ENCODE measurements around the gene C6orf62. TPM values are rescaled to one million over a fixed set of nuclear protein-coding genes. Genes with fewer than 3 reads are reported as not detected.
"Not testable (repeated sequence)": the region's sequence is repeated elsewhere in the genome, so short reads cannot be mapped to it uniquely, and the experiment has no call there.

The C6orf62 gene
- total RNA-seq, 1 experiment from 2014 or later: 64.9 TPM

DNA sequence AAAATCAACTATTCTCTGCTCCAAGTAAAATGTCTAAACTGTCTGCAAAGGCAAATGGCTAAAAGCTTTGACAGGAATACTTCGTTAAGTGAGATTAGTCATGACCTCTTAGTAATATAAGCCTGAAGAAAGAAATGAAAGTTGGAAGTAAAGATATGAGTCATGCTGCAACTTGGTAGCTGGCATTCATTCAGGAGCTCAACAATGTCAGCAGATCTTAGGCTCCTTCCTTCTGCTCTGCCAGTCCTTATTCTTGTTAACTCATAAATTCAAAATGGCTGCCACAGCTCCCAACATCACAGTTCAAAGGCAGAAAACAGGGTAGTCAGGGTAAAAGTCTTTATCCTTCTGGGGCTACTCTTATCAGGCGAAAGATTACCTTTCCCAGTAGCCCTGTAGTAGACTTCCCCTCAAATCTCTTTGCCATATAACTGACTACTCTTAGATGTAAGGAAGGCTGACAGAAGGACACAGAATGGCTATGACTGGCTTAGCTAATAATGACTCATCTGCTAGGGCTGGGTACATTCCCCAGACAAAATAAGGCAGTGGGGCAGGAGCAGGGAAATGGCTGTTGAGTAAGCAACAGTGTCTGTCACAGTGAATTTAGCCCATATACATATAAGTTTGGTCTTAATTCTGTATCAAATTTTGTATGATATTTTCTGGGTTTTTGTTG is 24.4 kb upstream of the C6orf62 start:
- peak; percentile 98 for DNase-seq (ENCODE audit: low read depth)

DNA sequence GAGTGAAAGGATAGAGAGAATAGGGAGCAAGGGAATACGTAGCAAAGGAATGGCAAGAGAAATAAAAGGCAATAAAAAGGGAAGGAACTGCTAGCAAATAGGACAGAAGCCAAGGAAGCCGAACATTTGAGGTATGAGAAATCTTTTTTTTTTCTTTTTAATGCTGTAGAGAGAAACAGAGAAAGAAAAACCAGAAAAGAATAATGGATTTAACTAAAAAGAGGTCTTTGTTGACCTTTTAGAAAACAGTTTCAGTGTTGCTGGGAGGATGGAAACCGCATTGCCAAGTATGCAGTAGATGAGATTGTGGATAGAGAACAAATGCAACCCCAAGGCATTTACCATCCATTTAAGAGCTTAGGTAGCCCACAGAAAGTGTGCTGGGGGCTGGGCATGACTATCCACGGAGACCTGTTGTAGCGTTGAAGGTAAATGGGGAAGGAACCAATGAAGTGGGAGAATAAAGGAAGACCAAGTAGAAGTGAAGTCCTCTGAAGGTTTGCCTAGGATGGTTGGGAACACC is 23.3 kb upstream of the C6orf62 start:
- DNase-seq (ENCODE audit: low read depth): no peak

DNA sequence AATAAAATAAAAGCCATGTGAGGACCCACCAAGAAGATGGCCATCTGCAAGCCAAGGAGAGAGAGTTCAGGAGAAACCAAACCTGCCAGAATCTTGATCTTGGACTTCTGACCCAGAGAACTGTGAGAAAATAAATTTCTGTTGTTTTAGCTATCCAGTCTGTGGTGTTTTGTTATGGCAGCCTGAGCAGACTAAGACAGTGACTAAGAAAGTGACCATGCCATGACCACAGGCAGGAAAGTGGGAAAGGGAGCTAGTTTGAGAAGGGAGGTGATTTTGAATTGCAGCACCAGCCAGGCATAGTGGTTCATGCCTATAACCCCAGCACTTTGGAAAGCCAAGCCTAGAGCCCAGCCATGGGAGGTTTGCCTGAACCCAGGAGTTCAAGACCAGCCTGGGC is 21.9 kb upstream of the C6orf62 start:
- peak; percentile 63 for DNase-seq (ENCODE audit: low read depth)

DNA sequence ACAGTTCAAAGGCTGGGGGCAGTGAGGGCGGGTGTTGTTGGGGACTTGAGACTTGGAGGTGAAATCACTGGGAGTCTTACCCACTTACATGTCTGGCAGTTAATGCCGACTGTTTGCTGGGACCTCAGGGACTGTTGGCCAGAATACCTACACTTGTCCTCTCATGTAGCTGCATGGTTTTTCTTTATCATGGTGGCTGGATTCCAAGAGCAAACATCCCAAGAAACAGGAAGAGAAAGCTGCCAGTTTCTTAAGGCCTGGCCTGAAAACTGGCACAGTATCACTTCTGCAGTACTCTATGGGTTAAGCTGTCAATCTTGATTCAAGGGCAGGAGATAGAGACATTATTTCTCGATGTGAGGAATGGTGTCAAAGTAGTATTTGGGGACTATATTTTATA is 19.8 kb upstream of the C6orf62 start:
- DNase-seq (ENCODE audit: low read depth): no peak

DNA sequence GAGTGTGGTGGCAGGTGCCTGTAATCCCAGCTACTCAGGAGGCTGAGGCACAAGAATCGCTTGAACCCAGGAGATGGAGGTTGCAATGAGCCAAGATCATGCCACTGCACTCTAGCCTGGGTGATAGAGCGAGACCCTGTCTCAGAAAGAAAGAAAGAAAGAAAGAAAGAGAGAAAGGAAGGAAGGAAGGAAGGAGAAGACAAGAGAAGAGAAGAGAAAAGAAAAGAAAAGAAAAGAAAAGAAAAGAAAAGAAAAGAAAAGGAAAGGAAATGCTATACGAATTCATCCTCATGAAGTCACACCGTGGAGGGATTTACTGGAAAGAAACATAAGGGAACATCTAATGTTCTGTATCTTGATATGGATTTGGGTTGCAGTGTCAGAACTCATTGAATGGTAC is 15.8 kb upstream of the C6orf62 start:
- not testable (repeated sequence) for DNase-seq (ENCODE audit: low read depth)

DNA sequence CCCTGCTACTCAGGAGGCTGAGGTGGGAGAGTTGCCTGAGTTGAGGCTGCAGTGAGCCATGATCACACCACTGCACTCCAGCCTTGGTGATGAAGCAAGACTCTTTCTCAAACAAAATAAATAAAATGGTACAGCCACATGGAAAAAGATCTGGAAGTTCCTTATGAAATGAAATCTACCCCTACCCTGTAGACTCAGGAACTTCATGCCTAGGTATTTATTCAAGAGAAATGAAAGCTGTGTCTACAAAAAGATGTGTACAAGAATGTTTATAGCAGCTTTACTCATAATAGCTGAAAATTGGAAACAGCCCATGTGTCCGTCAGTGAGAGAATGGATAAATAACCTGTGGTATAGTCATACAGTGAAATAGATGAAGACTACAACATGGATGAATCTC is 15.2 kb upstream of the C6orf62 start:
- DNase-seq (ENCODE audit: low read depth): no peak

DNA sequence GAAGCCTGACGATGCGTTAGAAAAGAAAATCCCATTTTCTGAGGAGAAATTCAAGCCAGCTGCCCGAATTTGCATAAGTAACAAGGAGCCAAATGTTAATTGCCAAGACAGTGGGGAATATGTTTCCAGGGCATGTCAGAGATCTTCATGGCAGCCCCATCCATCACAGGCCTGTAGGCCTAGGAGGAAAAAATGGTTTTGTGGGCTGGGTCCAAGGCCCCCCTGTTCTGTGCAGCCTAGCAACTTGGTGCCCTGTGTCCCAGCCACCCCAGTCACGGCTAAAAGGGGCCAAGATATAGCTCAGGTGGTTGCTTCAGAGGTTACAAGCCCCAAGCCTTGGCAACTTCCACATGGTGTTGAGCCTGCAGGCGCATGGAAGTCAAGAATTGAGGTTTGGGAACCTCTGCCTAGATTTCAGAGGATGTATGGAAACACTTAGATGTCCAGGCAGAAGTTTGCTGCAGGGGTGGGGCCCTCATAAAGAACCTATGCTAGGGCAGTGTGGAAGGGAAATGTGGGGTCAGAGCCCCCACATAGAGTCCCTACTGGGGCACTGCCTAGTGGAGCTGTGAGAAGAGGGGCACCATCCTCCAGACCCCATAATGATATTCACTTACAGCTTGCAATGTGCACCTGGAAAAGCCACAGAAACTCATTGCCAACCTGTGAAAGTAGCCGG is 12.6 kb upstream of the C6orf62 start:
- not testable (repeated sequence) for DNase-seq (ENCODE audit: low read depth)

DNA sequence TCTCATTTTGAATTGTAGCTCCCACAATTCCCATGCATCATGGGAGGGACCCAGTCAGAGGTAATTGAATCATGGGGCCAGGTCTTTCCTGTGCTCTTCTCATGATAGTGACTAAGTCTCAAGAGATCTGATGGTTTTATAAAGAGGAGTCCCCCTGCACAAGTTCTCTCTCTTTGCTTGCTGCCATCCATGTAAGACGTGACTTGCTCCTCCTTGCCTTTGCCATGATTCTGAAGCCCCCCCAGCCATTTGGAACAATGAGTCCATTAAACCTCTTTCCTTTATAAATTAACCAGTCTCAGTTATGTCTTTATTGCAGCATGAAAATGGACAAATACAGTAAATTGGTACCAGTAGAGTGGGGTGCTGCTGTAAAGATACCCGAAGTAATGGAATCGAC is 11.7 kb upstream of the C6orf62 start:
- DNase-seq (ENCODE audit: low read depth): not testable (repeated sequence)

DNA sequence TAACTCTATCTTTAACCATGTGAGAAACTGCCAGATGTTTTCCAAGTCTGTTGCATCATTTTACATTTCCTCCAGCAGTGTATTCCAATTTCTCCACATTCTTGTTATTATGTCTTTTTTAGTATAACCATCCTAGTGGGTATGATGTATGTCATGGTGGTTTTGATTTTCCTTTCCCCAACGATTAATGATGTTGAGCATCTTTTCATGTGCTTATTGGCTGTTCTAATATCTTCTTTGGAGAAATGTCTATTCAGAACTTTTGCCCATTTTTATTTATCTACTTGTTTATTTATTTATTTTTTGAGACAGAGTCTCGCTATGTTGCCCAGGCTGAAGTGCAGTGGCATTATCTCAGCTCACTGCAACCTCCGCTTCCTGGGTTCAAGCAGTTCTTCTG is 4.3 kb upstream of the C6orf62 start:
- DNase-seq (ENCODE audit: low read depth): no peak

DNA sequence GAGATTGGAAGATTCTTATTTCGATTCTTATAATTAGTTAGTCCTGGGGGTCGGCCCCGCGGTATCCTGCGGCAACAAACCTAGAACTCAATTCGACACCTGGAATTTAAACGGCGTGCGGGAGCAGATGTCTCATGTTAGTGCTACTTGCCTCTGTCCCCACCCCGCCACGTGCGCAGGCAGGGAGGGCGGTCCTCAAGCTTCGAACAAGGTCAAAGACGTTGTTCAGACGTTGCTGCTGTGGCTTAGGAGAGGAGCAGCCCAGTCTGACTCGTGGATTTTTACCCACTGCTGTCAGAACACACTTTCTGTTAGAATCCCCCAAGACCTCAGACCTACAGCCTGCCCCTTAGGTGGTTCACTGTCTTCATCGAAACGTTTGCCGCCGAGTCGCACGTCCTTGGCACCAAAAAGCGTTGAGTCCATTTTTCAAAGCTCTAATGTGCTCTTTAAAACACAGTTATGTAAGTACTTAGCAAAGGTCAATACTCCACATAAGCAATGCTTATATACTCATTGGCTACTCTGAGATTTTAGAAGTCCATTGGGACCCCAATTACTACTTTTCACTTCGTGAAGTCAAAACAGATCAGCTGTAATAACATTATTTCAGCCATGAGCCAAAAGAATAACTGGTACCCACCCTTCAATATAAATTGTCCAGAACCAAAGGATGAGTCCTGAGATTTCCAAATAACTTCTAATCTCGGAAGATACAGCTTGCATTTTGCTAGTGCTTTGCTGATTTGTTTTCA is 2.7 kb upstream of the C6orf62 start:
- no peak for DNase-seq (ENCODE audit: low read depth)

DNA sequence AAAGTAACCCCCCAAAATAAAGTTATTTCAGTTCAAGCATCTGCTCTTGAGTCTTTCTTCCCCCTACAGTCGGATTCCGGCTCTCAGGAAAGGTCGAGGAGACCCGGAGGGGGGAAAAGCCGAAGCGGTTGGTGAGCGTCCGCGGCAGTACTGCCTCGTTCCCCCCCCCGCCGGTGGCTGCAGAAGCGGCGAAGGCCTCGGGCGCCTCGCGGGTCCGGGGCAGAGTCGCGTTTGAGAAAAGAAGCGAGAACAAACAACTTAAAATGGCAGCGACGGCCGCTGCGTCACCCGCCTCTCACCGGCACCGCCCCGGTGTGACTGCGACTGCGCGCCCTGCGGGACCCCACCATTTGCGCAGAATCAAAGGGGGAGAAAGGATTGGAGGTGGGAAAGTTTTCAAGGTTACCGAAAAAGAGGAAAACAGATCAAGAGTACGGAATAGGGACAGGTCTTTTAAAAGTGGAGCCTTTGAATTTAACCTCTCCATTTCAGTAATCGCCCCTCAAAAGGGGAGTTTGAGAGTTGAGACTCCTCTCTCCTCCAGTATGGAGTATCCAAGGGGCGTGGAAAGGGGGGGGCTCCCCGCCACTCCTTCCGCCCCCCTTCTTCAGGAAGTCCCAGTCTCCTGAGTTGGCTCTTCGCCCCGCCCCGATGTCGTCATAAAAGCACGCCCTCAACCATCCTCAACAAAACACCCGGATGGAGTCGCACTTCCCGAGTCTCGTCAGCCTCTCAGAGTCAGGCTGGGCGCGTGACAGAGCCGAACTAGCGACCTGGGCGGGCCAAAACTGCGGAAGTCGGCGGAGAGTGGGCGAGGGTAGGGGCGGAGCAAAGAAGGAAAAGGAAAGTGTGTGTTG is 1.9 kb upstream of the C6orf62 start:
- peak; percentile 99 for DNase-seq (ENCODE audit: low read depth)

DNA sequence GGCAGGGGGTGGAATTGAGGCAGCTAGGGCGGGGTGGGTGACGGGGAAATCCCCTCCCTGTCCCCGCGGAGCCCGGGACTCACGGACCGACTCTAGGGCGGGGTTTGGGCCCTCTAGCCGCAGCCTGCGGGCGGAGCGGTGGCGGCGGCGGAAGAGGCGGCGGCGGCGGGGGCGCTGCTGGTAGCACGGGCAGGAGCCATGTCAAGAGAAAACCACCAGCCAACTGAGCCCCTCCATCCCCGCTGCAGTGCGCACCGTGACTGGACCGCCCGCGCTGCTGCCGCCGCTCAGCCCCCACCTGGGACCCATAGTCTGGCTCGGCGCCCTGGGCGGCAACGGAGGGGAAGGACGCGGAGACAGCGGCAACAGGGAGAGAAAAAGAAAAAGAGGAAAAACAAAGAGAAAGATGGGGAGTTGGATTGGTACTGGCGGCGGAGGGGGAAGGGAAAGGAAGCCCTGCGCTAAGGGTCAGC is 1.2 kb upstream of the C6orf62 start:
- peak; percentile 44 for DNase-seq (ENCODE audit: low read depth)

DNA sequence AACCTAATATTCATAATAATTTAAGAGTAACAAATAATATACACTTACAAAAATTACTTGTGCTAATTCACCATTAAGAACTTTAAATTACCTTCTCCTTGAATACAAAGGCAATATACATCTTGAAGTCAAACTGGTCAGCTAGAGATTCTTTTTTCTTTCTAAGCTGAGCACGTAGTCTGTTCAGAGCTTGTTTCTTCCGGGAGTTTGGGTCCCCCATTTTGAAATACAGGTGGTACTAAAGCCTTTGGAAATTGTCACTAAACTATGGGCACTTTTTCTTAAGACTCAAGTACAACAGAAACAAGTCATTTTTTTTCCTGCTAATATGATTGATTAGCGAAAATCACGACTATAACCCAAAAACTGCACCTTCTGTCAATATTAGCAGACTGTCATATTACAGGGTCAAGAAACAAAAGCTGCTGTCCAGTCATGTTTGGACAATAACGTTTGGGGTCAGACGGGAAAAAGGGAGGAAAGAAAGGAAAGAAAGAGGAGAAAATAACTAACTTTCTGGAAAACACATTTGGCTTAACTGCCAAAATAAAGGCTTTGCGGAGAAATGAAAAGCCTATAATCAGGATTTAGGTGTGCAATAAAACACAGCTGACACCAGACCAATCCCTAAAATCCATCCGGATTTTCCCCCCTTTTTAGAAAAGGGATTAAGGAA is 367 bp downstream of the C6orf62 start:
- no peak for DNase-seq (ENCODE audit: low read depth)

DNA sequence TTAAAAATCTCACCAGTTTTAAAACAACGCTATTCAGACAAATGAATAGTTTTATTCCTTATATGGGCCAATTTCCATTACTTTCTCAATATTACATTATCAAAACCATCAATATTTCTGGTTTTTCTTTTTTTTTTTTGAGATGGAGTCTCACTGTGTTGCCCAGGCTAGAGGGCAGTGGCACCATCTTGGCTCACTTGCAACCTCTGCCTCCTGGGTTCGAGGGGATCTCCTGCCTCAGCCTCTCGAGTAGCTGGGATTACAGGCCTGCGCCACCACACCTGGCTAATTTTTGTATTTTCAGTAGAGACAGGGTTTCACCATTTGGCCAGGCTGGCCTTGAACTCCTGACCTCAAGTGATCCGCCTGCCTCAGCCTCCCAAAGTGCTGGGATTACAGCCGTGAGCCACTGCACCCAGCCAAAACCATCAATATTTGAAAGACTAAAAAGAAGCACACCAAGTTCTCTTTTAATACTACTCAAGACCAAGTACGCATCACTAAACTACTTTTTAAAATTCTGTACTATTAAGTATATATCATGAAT is 2.3 kb downstream of the C6orf62 start:
- not testable (repeated sequence) for DNase-seq (ENCODE audit: low read depth)

DNA sequence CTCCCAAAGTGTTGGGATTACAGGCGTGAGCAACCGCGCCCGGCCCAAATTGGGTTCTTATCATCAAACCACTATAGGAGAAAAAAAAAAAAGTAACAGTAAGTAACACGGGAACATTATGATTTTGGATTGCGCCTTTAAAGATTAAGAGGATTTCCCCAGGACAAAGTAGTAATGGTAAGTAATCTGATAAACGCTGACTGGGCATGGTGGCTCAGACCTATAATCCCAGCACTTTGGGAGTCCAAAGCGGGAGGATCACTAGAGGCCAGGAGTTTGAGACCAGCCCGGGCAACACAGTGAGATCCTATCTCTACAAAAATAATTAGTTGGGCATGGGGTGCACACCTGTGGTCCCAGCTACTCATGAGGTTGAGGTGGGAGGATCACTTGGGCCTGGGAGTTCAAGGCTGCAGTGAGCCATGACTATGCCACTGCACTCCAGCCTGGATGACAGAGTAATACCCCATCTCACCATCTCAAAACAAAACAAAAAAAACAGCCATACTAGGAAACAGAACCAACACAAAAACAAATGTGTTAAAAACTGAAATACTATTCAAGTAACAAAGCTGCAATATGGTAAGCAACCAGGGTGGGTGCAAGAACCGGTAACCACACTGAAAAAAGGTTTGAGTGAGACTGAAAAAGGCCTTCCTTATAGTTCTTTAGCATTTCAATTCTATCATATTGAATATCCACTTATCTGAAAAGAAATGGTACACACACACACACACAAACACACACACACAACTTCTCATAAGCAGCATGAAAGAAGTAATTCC is 8.2 kb downstream of the C6orf62 start:
- DNase-seq (ENCODE audit: low read depth): no peak

DNA sequence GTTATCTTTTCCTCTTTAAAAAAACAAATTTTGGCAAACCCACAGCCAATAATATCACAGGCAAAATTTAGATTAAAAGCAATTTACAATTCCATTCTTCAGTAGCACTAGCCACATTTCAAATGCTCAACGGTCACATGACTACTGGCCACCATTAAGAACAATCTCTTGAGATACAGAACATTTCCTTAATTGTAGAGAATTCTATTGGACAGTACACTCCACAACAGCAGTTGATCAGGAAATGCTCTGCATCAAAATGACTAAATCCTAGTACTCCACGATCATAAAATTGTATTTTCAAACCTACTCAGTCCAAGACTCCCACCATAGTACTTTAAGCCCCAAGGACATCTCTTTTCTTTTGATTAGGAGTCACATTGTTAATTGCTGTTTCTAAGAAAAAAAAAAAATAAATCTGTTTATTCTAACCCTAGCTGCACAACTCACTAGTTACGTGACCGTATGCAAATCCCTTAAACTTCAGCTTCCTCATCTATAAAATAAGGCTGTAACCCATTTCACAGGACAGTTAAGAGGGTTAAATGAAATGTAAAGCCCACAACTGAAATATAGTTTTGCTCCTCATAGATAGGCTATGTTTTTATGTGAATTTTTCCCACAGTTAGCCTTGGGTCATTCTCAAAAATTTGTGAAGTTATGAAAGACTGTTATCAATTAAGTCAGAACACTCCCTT is 9.8 kb downstream of the C6orf62 start:
- DNase-seq (ENCODE audit: low read depth): no peak

DNA sequence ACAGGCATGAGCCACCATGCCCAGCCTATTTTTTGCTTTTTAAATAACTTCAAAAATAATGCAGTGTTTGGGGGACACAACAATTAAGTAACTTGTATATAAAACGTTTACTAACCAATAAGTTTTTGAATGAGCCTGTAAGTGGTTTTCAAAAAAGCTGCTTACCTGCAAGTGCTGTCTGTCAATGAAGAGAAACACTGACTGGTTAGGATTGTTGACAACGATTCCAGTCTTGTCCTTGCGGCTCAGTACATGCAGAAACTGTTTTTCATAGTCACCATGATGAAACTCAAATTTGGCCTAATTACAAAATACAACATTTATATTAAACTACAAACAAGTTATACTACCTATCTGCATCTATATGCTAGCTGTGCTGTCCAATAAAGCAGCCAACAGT is 10.3 kb downstream of the C6orf62 start:
- no peak for DNase-seq (ENCODE audit: low read depth)

DNA sequence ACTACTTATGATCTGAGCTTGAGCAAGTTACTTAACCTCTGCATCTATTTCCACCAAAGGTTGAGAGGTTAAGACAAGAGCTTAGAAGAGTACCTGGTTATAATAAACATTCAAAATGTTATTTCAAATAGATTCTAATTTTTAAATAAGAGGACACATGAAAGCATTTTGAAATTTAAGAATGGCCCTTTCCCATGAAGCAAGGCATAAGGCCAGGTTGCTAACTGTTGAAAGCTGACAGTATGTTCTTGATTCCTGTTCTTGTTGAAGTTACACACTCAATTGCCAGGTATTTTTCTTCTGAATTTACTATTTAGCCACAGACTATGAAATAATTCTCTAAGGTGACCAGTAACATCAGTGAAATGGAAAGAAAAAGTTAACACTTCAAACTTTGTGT is 14.5 kb downstream of the C6orf62 start:
- DNase-seq (ENCODE audit: low read depth): no peak
